22Rv1 (cell line): ENCODE measurements around the gene OPHN1.

ENCODE experiments used
- H3K27ac ChIP-seq: fragments of 450-650 bp; 2 replicates; pipeline ENCODE4 v1.5.1; 2017
- ZFX ChIP-seq: fragments of 450-650 bp; IDR thresholded peaks from 2 replicates; pipeline ENCODE4 v1.6.1; 2017; ENCODE audit warnings: antibody characterized with exemption, borderline replicate concordance
- TF ChIP-seq, protein P1 (sequence below): fragments of 450-650 bp; IDR thresholded peaks from 2 replicates; pipeline ENCODE4 v1.5.1; 2017; ENCODE audit warnings: mild to moderate bottlenecking

The OPHN1 gene

GRCh38 chrX:68146054-68146453 is 287.2 kb downstream of the OPHN1 start:
- no peak for TF ChIP-seq ZFX
- TF ChIP-seq, protein P1, sequence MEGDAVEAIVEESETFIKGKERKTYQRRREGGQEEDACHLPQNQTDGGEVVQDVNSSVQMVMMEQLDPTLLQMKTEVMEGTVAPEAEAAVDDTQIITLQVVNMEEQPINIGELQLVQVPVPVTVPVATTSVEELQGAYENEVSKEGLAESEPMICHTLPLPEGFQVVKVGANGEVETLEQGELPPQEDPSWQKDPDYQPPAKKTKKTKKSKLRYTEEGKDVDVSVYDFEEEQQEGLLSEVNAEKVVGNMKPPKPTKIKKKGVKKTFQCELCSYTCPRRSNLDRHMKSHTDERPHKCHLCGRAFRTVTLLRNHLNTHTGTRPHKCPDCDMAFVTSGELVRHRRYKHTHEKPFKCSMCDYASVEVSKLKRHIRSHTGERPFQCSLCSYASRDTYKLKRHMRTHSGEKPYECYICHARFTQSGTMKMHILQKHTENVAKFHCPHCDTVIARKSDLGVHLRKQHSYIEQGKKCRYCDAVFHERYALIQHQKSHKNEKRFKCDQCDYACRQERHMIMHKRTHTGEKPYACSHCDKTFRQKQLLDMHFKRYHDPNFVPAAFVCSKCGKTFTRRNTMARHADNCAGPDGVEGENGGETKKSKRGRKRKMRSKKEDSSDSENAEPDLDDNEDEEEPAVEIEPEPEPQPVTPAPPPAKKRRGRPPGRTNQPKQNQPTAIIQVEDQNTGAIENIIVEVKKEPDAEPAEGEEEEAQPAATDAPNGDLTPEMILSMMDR, result peak; percentile 59

GRCh38 chrX:68139791-68140190 is 293.5 kb downstream of the OPHN1 start:
- TF ChIP-seq, protein P1, result no peak
- TF ChIP-seq ZFX, result no peak
- H3K27ac ChIP-seq, result no peak overlapping the region

More at GRCh38 chrX:68146054-68146453, 287.2 kb downstream of the OPHN1 start:
- no peak overlapping the region for H3K27ac ChIP-seq

- H3K27ac ChIP-seq, result no peak overlapping the region
- TF ChIP-seq, protein P1, result no peak
- no peak for TF ChIP-seq ZFX
Observed at GRCh38 chrX:68133181-68133580, 300.1 kb downstream of the OPHN1 start.

- H3K27ac ChIP-seq, result no peak overlapping the region
- TF ChIP-seq ZFX, result no peak
- TF ChIP-seq, protein P1, result no peak
Observed at GRCh38 chrX:68132749-68133148, 300.5 kb downstream of the OPHN1 start.

DNA sequence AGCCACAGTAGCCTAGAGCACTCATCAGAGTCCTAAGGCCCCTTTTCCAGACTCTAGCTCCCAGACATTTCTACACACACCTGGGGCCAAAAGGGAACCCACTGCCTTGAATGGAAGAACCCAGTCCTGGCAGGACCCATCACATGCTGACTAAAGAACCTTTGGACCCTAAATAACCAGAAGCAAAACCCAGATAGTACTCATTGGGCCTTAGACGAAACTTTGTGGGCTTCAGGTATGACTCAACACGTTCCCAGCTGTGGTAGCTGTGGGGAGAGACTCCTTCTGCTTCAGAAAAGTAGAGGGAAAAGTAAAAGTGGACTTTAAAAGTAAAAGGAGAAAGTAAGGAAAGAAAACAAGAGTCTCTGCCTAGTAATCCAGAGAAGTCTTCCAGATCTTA is 311.5 kb downstream of the OPHN1 start:
- TF ChIP-seq ZFX, result no peak
- TF ChIP-seq, protein P1, result no peak
- H3K27ac ChIP-seq, result no peak overlapping the region

DNA sequence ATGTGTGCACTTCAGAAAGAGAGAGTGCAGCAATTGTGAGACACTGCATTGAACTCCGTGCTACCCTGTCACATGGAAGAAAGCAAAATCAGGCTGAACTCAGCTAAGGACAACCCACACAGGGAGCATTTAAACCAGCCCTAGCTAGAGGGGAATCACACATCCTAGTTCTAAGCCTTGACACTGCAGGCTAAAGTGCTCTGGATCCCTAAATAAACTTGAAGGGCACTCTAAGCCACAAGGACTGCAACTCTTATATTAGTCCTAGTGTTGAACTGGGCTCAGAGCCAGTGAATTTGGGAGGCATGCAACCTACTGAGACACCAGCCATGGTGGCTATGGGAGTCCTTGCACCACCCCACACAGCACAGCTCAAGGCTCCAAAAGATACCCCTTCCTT is 311.9 kb downstream of the OPHN1 start:
- TF ChIP-seq, protein P1, result no peak
- no peak for TF ChIP-seq ZFX
- H3K27ac ChIP-seq, result no peak overlapping the region

DNA sequence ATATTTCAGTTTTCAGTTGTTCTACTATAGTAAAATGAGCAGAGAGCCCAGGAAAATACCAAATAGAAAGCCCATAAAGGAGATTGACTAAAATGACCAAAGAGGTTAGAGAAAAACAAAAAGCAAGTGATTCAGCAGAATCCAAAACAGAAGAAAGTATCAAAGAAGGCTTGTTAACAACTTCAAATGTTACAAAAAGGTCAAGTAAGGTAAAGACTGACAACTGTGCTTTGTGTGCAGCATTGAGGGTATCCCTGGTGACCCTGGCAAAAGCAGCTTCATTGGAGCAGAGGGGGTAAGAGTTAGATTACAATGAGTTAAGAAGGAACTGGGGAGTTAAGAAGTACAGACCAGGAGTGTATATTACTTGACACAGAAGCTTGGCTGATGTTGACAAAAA is 317.9 kb downstream of the OPHN1 start:
- no peak overlapping the region for H3K27ac ChIP-seq
- TF ChIP-seq ZFX, result no peak
- TF ChIP-seq, protein P1, result no peak
